Hepatocyte (in vitro differentiated cells): ENCODE data around the gene CCDC172.

Experiments used
- CTCF ChIP-seq: fragments of 200-600 bp; sonication (generic); IDR thresholded peaks from 2 replicates; pipeline ENCODE4 v1.5.1; 2016; ENCODE audit warnings: antibody characterized with exemption, mild to moderate bottlenecking; ENCODE audit not compliant: poor library complexity
- EZH2 ChIP-seq: fragments of 200-600 bp; sonication (generic); IDR thresholded peaks from 2 replicates; pipeline ENCODE4 v1.6.1; 2016; ENCODE audit warnings: antibody characterized with exemption, mild to moderate bottlenecking, borderline replicate concordance
- EZH2phosphoT487 ChIP-seq: fragments of 200-600 bp; sonication (generic); IDR thresholded peaks from one replicate; pipeline ENCODE4 v1.6.1; 2018; ENCODE audit warnings: antibody characterized with exemption, mild to moderate bottlenecking, low read depth, moderate library complexity; ENCODE audit not compliant: unreplicated experiment, severe bottlenecking

- TF ChIP-seq CTCF: no peak
- TF ChIP-seq EZH2: no peak
- no peak for TF ChIP-seq EZH2phosphoT487
These were observed 37.5 kb upstream of the CCDC172 start for GRCh38 chr10:116286626-116287200.
